Measurements from ENCODE around the gene SMIM38. TPM values are rescaled to one million over a fixed set of nuclear protein-coding genes. Genes with fewer than 3 reads are reported as not detected.

Gene SMIM38
- total and polyA plus RNA-seq, 4 donors, result 0.03 to 1.7 (median 0.07) TPM

GRCh38 chr11:69140635-69141034 lies 15.1 kb upstream of the SMIM38 start:
- TF ChIP-seq GABPA (IDR thresholded peaks at IDR 0.05 in 1 of 2, conservative IDR thresholded peaks at IDR 0.05 in 1 of 2), result no peak
- TF ChIP-seq TAF1 (conservative IDR thresholded peaks at IDR 0.05), result no peak
- TF ChIP-seq HNF4G (IDR thresholded peaks at IDR 0.05), result no peak
- TF ChIP-seq SP1 (IDR thresholded peaks at IDR 0.05), result no peak
- no peak for TF ChIP-seq EGR1 (IDR thresholded peaks at IDR 0.05; ENCODE audit: low read depth in 2 of 2)
- TF ChIP-seq REST (IDR thresholded peaks at IDR 0.05), result no peak
- no peak for TF ChIP-seq FOXA2 (IDR thresholded peaks at IDR 0.05)
- no peak for TF ChIP-seq YY1 (IDR thresholded peaks at IDR 0.05)
- TF ChIP-seq CTCF (IDR thresholded peaks at IDR 0.05; ENCODE audit: low read depth, low read length, missing input control), result no peak
- TF ChIP-seq ATF3 (IDR thresholded peaks at IDR 0.05), result no peak
- TF ChIP-seq JUND (IDR thresholded peaks at IDR 0.05), result no peak
- no peak for TF ChIP-seq FOXA1 (IDR thresholded peaks at IDR 0.05)
- no peak for TF ChIP-seq RAD21 (IDR thresholded peaks at IDR 0.05)
- TF ChIP-seq RXRA (IDR thresholded peaks at IDR 0.05), result no peak
- TF ChIP-seq, protein P1, sequence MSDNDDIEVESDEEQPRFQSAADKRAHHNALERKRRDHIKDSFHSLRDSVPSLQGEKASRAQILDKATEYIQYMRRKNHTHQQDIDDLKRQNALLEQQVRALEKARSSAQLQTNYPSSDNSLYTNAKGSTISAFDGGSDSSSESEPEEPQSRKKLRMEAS (IDR thresholded peaks at IDR 0.05), result no peak
- TF ChIP-seq, protein P2, sequence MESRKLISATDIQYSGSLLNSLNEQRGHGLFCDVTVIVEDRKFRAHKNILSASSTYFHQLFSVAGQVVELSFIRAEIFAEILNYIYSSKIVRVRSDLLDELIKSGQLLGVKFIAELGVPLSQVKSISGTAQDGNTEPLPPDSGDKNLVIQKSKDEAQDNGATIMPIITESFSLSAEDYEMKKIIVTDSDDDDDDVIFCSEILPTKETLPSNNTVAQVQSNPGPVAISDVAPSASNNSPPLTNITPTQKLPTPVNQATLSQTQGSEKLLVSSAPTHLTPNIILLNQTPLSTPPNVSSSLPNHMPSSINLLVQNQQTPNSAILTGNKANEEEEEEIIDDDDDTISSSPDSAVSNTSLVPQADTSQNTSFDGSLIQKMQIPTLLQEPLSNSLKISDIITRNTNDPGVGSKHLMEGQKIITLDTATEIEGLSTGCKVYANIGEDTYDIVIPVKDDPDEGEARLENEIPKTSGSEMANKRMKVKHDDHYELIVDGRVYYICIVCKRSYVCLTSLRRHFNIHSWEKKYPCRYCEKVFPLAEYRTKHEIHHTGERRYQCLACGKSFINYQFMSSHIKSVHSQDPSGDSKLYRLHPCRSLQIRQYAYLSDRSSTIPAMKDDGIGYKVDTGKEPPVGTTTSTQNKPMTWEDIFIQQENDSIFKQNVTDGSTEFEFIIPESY (IDR thresholded peaks at IDR 0.05), result no peak
- no peak for TF ChIP-seq NR2F2 (IDR thresholded peaks at IDR 0.05)
- TF ChIP-seq HNF4A (conservative IDR thresholded peaks at IDR 0.05), result no peak
- H3K4me1 ChIP-seq (ENCODE audit: control insufficient read depth in 4 of 4, insufficient read depth in 4 of 4, low read length in 3 of 4), result no peaks in the 10 kb centered on the region
- WGBS, result 91% methylated on average over 5 of the region's 5 CpGs
- H3K27ac ChIP-seq (ENCODE audit: low read depth in 1 of 2, low read length in 2 of 2), result no peak overlapping the region
- H3K27me3 ChIP-seq (ENCODE audit: control insufficient read depth in 4 of 4, insufficient read depth in 4 of 4, low read length in 3 of 4), result no peaks in the 10 kb centered on the region
- H3K9ac ChIP-seq (ENCODE audit: low read depth in 1 of 2, low read length in 2 of 2), result no peak overlapping the region
- DNase-seq (ENCODE audit: low spot score), result no peak
- no peak overlapping the region for H3K4me3 ChIP-seq (ENCODE audit: low read depth in 1 of 3, low read length in 3 of 3)
- H3K36me3 ChIP-seq (ENCODE audit: control insufficient read depth in 4 of 4, insufficient read depth in 3 of 4, low read depth in 1 of 4, low read length in 3 of 4), result no peaks in the 10 kb centered on the region
- H3K9me3 ChIP-seq (ENCODE audit: control insufficient read depth in 4 of 4, low read length in 3 of 4), result no peaks in the 10 kb centered on the region
